AG08396 (cell line): ENCODE data around the gene TRMT10C.
"Not testable (repeated sequence)": the region's sequence is repeated elsewhere in the genome, so short reads cannot be mapped to it uniquely, and the experiment has no call there.

Experiments used
- DNase-seq: peaks from one replicate; pipeline ENCODE4 v3.0.0; 2012; ENCODE audit warnings: low spot score, mixed read lengths

TRMT10C gene

DNA sequence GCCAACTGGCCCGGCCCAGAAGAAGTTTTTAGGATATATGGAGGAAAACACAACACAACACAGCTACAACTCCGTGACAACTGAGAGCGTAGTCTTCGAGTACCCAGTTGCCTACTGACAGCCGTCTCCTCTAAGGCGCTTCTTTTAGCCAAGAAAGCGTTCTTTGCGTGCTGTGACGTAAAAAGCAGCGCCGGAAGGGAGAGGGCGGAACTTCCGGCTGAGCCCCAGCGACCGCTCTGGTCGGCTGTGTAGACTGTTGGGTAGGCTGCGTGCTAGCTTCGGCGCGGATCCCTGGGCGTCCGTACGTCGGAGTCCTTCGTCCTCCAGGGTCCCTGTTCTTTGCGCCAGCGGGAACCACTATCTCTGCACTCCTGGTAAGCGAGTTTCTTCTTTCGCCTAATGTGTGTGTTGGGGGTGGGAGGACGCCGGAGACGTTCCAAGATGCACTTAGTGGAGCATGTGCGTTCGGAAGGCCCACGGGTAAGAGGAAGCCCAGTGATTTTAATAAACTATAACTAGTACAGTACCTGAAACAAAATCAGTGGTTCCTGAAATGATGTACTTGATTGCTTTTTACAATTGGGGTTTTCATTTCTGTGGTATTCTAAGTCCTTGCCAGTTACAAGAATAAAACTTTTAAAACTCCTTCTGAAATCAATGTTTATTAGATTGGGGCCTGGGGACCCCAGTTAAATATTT lies at the start of gene TRMT10C:
TRMT10C (plus strand) TSS at position 239 of the 699 bp plus-strand sequence. CDS start 2,914 bp downstream, outside the sequence.
- peak; percentile 93 for DNase-seq

DNA sequence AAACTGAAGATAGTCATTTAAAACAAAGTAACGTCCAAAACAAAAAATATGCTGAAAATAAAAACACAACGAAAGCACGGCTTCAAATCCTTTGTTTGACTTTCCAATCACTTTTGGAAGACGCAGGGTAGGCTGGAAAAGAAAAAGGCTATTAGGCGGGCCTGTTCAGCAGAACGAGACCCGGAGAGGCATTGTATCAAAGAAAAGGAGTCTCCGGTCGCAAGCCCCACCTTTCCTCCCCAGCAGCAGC lies 49.3 kb upstream of the TRMT10C start:
- DNase-seq: no peak

DNA sequence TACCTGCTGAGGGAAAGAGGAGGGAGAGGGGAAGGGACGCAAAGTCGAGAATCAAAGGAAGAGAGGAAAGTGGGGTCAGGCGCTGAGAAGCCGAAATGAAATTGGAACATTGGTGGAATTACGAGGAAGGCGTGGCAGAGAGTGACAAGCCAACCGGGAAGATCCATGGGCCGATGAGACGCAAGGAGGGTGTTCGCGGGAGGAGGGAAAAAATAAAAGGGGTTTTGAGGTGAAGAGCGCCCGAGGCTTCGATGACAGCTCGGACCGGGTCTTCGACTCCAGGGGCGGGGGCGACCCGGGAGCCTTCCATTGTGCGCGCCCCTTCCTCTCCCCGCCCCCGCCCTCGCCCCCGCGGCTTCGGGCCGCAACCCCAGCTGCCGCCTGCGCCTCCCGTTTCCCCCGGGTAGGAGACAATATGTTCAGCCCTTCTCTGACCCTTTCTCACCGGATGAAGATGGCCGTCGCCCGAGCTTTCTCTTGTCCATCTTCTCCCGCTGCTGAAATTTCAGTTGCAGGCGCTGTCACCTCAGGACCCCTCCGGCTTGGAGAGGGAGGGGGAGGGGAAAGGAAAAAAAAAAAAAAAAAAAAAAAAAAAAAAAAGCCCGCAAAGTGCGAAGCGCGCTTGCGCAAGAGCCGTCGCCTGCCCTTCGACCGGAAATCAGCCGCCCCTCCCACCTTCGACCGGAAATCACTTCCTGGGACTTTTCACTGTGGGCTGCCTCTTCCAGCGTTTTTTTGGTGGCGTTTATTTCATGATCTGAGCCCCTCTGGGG lies 48.8 kb upstream of the TRMT10C start, which contains the start of gene SENP7:
SENP7 (minus strand) TSS at position 567 of the 773 bp plus-strand sequence; CDS start at position 485, 82 bp downstream.
- peak; percentile 95 for DNase-seq

DNA sequence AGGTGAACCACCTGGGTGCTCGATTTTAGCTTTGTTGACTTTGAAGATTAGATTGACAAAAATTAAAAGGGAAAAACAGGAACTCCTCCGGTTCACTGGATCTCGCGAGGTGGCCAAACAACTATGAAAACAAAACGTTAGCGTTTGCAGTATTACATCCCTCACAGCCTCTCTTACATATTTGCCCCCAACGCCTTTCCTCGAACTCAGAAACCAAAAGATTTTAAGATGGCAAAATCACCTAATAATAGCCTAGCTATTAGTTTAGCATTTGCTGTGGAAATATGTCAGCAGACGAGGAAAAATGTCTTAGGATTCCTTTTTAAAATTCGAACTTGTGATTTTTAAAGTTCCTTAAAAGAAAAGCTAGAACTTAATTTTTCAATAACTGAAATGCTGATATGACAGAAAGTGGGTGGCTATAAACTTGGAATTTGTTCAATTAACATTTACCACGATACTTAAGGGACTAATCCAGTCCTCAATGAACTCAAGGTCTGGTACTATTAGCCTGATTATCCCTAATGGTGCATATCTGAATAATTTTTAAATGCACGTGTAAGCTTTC lies 48.2 kb upstream of the TRMT10C start:
- no peak for DNase-seq

DNA sequence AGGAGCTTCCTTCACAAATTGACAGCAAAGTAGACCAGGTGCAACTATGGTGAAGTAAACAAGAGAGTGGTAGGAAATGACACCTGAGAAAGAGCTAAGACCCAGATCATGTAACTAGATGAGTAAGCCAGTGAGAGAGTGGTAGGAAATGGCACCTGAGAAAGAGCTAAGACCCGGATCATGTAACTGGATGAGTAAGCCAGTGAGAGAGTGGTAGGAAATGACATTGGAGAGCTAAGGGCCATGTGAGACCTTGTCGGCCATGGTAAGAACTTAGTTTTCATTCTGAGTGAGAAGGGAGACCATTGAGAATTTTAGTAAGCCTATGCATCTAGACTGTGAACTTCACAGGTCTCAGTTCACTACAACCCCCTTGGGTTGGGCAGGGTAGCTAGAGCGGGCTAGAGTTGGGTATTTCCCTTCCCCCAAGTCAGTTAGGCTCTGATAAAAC lies 43.2 kb upstream of the TRMT10C start:
- DNase-seq: no peak

DNA sequence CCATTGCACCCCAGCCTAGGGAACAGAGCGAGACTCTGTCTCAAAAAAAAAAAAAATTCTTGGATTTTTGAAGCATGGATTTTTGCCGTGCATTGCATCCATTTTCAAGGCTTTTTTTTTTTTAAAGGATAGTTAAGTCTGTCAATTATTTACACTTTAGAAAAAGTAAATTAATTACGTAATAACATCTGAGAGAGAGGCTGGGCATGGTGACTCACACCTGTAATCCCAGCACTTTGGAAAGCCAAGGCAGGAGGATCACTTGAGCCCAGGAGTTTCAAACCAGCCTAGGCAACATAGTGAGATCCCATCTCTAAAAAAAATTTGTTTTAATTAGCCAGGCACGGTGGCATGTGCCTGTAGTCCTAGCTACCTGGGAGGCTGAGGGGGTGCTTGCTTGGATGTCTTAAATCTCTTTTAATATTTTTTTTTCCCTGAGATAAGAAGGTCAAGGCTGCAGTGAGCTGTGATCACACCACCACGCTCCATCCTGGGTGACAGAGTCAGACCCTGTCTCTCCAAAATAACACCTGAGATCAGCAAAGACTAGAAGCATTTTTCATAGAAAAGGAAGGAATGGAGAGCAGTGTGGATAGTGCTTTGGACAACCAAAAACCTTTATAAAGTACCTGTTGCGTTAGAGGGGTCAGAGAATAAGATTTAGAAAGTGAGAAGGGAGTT lies 41.8 kb upstream of the TRMT10C start:
- DNase-seq: no peak

- DNase-seq: no peak
Measured at GRCh38 chr3:101521211-101521701, 40.4 kb upstream of the TRMT10C start.

GRCh38 chr3:101527441-101527840 lies 34.2 kb upstream of the TRMT10C start:
- DNase-seq: no peak

DNA sequence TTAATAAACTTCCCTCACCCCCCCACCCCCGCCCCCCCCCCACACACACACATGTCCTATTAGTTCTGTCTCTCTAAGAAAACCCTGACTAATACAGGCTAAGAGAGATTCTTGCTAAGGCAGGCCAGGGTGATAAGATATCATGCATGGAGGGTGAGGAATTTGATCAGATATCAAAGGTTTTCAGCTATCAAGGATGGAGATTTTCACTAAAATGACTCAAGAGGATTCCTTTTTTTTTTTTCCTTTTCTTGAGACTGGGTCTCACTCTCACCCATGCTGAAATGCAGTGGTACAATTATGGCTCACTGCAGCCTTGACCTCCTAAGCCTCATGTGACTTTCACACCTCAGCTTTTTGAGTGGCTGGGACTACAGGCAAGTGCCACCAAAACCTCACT lies 33.8 kb upstream of the TRMT10C start:
- no peak for DNase-seq

DNA sequence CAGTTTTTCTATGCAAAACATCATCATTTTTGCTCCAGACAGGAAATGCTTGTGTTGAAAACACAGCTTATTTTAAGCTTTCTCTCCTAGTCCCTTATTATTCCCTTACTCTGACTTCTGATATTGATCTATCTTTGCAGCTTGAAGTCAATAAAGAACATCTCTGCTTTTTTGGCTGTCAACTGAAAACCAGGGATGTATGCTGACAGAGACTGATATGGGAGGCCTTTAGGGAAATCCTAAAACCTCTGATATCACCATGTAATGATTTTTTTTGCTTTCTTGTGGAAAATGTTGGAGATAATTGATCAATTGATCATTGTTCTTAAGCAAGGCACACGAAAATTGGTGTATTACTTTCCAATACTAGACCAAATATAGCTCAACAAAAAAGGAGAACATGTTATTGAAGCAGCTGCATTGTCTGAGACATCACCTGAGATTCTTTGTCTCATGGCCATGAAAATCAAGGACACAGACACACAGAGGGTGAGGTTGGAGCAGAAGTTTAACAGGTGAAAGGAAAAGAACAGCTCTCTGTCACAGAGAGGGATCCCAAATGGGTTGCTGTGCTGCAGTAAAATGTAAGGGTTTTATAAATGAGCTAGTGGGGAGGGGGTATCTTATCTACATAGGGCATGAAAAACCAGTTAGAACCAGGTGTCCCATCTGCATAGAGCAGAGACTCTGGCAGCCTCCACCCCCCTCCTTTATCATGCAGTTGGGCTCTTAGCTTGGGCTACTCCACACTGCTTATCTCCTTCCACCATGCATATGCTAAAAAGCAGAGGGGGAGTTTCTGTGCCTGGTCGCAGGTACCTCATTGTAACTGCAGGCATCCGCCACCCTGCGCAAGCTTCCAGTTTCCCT lies 31.6 kb upstream of the TRMT10C start:
- DNase-seq: no peak

DNA sequence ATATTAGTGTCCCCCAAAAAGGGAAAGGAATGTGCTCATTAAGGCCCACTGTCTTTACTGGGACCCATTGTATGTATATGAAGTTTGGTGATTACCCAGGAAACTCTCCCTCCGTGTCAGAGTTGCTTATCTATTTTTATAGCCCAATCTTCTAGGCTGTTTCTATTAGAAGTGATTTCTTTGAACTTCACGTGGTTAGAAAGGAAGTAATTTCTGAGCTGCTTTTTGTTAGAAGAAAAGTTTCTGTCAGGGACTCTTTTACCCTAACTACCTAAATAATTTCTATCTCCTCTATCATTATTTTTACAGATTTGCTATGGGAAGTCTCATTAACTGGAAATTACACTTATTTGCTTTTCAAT lies 31.0 kb upstream of the TRMT10C start:
- no peak for DNase-seq

DNA sequence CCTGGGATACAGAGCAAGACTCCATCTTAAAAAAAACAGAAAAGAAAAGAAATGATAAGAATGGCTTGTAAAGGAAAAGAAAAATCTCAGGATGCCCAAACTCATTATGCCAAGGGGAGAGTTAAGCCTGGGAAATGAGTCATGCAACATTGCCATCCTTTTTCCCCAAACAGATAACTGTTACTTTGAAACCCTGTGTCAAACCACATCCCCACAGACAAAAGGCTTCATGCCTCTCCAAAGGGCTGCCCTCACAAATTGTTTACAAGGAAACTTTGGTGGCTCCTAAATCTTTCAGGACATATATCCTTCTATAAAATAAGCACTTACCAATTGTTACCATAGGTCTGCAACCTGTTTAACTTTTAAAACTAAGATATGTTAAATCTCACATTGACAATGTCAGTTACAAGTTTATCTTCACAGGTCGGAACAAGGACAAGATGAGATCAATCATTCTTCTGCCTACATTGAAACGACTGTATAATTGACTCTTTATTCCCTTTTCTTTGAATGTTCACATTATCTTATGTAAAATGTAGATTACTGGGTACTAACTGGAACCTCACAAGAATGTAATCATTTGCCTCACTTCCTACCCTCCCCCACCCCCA lies 30.1 kb upstream of the TRMT10C start:
- no peak for DNase-seq

GRCh38 chr3:101532783-101533602 lies 28.7 kb upstream of the TRMT10C start:
- DNase-seq: no peak

- DNase-seq: no peak
Measured at GRCh38 chr3:101533603-101533968, 28.1 kb upstream of the TRMT10C start.

GRCh38 chr3:101535221-101535620 lies 26.4 kb upstream of the TRMT10C start:
- DNase-seq: no peak

DNA sequence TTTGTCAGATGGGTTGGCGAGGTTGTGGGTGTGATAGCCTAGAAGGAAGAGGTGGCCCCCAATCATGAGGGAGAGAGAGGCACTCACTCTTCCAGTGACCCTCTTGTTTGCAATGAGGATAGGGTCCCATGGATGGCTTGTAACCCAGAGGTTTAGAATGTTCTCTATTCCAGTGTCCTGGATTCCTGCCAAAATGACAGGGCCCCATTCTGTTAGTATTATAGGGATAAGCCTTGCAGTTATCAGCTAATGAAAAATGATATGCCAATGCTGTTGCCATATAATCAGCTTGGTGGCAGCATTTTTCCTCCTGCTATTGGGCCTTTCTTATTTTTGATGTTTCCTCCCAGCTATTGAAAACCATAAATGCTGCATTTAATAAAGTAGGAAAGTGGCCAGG lies 25.4 kb upstream of the TRMT10C start:
- no peak for DNase-seq

DNA sequence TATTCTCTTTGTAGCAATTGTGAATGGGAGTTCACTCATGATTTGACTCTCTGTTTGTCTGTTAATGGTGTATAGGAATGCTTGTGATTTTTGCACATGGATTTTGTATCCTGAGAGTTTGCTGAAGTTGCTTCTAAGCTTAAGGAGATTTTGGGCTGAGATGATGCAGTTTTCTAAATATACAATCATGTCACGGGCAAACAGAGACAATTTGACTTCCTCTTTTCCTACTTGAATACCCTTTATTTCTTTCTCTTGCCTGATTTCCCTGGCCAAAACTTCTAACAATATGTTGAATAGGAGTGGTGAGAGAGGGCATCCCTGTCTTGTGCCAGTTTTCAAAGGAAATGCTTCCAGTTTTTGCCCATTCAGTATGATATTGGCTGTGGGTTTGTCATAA lies 24.7 kb upstream of the TRMT10C start:
- not testable (repeated sequence) for DNase-seq

- no peak for DNase-seq
Measured at GRCh38 chr3:101542957-101543356, 18.7 kb upstream of the TRMT10C start.

DNA sequence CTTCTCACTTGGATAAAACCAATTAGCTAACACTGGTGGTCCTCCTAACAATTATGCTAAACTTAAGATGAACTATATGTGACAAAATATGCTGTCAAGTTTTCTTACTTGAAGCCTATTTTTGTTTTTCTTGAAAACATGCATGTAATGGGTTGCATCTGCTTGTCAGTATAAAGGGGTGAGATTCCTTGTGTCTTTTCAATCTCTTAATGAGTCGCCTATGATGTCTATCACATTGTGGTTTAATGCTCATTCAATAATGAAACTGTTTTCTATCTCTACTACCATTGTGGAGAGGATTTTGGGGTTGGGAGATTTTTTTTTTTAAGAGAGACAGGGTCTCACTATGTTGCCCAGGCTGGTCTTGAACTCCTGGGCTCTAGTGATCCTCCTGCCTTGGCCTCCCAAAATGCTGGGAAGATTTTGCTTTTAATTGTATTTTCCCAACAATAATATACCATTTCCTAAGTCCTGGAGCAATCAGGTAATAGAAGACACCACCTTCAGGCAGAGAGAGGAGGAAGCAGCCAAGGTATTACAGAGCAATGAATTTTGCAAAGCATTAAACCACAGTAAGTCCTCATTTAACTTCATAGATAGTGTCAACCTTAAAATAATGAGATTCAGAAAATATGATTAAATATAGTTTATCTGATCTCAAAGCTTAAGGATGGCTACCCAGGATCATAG lies 17.4 kb upstream of the TRMT10C start:
- DNase-seq: no peak
